ENCODE data around the gene TMEM98.

DNA sequence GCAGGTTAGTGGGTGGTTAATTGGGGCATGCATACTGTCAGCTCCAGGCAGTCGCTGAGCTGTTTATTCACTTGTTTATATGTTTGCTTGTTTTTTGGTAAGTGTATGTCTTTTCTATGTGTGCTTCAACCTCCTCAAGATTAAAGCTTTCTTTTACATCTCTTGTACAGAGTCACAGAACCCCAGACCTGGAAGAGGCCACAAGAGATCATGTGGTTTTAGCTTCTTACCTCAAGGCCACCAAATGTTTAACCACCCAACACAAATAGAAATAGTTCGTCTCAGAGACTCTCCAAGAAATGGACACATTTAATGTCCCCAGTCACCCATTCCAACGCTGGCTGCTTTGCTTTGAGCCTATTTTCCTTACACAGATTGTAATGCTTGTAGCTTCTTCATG is 11.8 kb upstream of the TMEM98 start:
- TF ChIP-seq, protein P1, sequence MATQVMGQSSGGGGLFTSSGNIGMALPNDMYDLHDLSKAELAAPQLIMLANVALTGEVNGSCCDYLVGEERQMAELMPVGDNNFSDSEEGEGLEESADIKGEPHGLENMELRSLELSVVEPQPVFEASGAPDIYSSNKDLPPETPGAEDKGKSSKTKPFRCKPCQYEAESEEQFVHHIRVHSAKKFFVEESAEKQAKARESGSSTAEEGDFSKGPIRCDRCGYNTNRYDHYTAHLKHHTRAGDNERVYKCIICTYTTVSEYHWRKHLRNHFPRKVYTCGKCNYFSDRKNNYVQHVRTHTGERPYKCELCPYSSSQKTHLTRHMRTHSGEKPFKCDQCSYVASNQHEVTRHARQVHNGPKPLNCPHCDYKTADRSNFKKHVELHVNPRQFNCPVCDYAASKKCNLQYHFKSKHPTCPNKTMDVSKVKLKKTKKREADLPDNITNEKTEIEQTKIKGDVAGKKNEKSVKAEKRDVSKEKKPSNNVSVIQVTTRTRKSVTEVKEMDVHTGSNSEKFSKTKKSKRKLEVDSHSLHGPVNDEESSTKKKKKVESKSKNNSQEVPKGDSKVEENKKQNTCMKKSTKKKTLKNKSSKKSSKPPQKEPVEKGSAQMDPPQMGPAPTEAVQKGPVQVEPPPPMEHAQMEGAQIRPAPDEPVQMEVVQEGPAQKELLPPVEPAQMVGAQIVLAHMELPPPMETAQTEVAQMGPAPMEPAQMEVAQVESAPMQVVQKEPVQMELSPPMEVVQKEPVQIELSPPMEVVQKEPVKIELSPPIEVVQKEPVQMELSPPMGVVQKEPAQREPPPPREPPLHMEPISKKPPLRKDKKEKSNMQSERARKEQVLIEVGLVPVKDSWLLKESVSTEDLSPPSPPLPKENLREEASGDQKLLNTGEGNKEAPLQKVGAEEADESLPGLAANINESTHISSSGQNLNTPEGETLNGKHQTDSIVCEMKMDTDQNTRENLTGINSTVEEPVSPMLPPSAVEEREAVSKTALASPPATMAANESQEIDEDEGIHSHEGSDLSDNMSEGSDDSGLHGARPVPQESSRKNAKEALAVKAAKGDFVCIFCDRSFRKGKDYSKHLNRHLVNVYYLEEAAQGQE (IDR thresholded peaks at IDR 0.05; ENCODE audit: insufficient read depth in 1 of 2, low read depth in 2 of 2, low read length in 2 of 2), result no peak
- TF ChIP-seq SIN3A (IDR thresholded peaks at IDR 0.05; ENCODE audit: borderline replicate concordance, insufficient read depth, low read length) (no peak), TAF1 (IDR thresholded peaks at IDR 0.05; ENCODE audit: borderline replicate concordance, insufficient read depth, low read length) (no peak), FOXP2 (optimal IDR thresholded peaks at IDR 0.05; ENCODE audit: borderline replicate concordance, extremely low read depth, extremely low read length, insufficient read depth) (no peak), POLR2AphosphoS5 (IDR thresholded peaks at IDR 0.05; ENCODE audit: low read depth, low read length) (no peak)

Measured in PFSK-1 (cell line).